Measurements from ENCODE around the gene DENND1A. TPM values are rescaled to one million over a fixed set of nuclear protein-coding genes. Genes with fewer than 3 reads are reported as not detected.

The DENND1A gene
- total and polyA plus RNA-seq, 2 donors from 2014 or later, result 16.3 to 19.6 TPM

DNA sequence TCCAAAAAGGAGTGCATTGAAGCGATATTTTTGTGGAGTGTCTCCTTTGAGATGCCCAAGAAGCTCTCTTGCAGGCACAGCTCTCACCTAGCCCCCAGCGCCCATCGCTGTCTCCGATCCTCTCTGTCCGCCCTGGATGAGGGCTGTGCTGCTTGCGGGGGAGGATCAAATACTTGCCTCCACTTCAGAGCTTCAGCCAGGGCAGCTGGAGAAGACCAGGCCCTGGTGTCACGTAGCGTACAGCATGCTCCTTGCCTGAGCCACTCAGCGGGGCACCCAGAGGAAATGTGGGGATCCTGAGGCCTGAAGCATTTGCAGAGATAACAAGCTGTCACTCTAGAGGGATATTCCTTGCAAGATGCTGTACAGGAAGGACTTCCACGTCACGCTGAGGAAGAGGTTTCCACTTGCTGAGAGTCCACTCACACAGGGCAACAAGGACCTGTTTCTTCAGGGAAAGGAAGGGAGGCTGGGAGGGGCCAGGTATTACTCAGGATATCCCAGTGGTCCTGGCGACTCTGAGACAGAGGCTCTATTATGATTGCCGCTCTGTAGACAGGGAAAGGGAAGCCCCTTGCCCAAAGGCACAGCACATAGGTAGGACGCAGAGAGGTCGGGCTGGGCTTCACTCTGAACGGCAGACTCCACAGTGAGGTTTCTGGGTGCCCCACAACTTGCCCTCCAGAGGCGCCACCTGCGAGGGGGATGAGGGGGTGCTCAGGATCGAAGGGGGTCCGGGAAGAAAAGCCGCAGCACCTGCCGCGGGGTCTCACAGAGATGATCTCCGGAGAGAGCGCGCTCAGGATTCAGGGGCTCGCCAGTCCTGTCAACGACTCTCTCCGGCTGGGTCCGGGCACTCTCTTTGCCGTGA, 510.0 kb downstream of the DENND1A start:
- no peaks in the 10 kb centered on the region for H3K27me3 ChIP-seq (ENCODE audit: control insufficient read depth, insufficient read depth, low read length)
- no peak overlapping the region for H3K4me3 ChIP-seq (ENCODE audit: low read length in 3 of 3)
- no peak for FAIRE-seq
- peaks cover 2 to 10% (median 5%) of the 10 kb centered on the region in 3 donors for H3K36me3 ChIP-seq (ENCODE audit: control insufficient read depth in 2 of 3, insufficient read depth in 3 of 3, low read length in 3 of 3)
- peaks cover 0 to 2% (median 0%) of the 10 kb centered on the region in 3 donors for H3K4me1 ChIP-seq (ENCODE audit: control insufficient read depth in 2 of 3, insufficient read depth in 2 of 3, low read depth in 1 of 3, low read length in 3 of 3)
- no peak overlapping the region for H3K27ac ChIP-seq (ENCODE audit: low read depth in 2 of 2, low read length in 2 of 2)
- intact Hi-C loops (cut with DNase I), result no loop called here
- DNase-seq, result peak in 3 of 5 donors; percentile 23 to 47 (median 39)
- H3K9ac ChIP-seq (ENCODE audit: low read length in 3 of 3), result no peak overlapping the region
- TF ChIP-seq CTCF (IDR thresholded peaks at IDR 0.05; ENCODE audit: borderline replicate concordance, extremely low read depth, insufficient read depth), result no peak
- H3K9me3 ChIP-seq (ENCODE audit: control insufficient read depth in 2 of 3, insufficient read depth in 1 of 3, low read length in 3 of 3), result no peaks in the 10 kb centered on the region

- FAIRE-seq (no peak), DNase-seq (peak in 2 of 5 donors; percentile 24 to 46)
- Histone ChIP-seq H3K4me1 (ENCODE audit: control insufficient read depth in 2 of 3, insufficient read depth in 2 of 3, low read depth in 1 of 3, low read length in 3 of 3) (peaks cover 0 to 2% (median 0%) of the 10 kb centered on the region in 3 donors), H3K4me3 (ENCODE audit: low read length in 3 of 3) (no peak overlapping the region), H3K36me3 (ENCODE audit: control insufficient read depth in 2 of 3, insufficient read depth in 3 of 3, low read length in 3 of 3) (peaks cover 0 to 10% (median 5%) of the 10 kb centered on the region in 3 donors), H3K9ac (ENCODE audit: low read length in 3 of 3) (no peak overlapping the region), H3K9me3 (ENCODE audit: control insufficient read depth in 2 of 3, insufficient read depth in 1 of 3, low read length in 3 of 3) (no peaks in the 10 kb centered on the region), H3K27ac (ENCODE audit: low read depth in 2 of 2, low read length in 2 of 2) (no peak overlapping the region), H3K27me3 (ENCODE audit: control insufficient read depth, insufficient read depth, low read length) (no peaks in the 10 kb centered on the region)
- intact Hi-C loops (cut with DNase I), result no loop called here
- no peak for TF ChIP-seq CTCF (IDR thresholded peaks at IDR 0.05; ENCODE audit: borderline replicate concordance, extremely low read depth, insufficient read depth)
These were observed 510.8 kb downstream of the DENND1A start for GRCh38 chr9:123419091-123419490.

DNA sequence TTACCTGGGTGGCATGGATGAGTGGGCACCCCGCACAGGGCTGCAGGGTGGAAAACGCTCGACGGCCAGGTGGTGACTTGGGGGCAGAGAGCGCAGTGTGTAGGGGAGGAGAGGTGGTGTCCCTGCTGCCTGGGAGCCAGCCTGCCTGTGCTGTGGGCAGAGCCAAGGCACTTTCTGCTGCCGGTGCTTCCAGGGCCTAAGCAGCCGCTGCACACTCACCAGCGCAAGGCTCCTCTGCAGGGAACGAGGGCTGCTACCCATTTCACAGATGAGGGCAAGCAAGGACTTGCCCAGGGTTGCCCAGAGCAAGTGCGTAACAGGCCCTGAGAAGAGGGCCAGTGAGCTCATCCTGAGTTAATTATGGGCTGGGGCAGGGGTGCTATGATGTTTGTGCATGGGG, 511.4 kb downstream of the DENND1A start:
- H3K36me3 ChIP-seq (ENCODE audit: control insufficient read depth in 2 of 3, insufficient read depth in 3 of 3, low read length in 3 of 3), result peaks cover 0 to 10% (median 5%) of the 10 kb centered on the region in 3 donors
- DNase-seq (peak in 1 of 5 donors; percentile 44), FAIRE-seq (no peak)
- intact Hi-C loops (cut with DNase I), result no loop called here
- H3K9ac ChIP-seq (ENCODE audit: low read length in 3 of 3), result no peak overlapping the region
- peaks cover 0 to 2% (median 0%) of the 10 kb centered on the region in 3 donors for H3K4me1 ChIP-seq (ENCODE audit: control insufficient read depth in 2 of 3, insufficient read depth in 2 of 3, low read depth in 1 of 3, low read length in 3 of 3)
- H3K27ac ChIP-seq (ENCODE audit: low read depth in 2 of 2, low read length in 2 of 2), result no peak overlapping the region
- H3K4me3 ChIP-seq (ENCODE audit: low read length in 3 of 3), result no peak overlapping the region
- no peak for TF ChIP-seq CTCF (IDR thresholded peaks at IDR 0.05; ENCODE audit: borderline replicate concordance, extremely low read depth, insufficient read depth)
- no peaks in the 10 kb centered on the region for H3K27me3 ChIP-seq (ENCODE audit: control insufficient read depth, insufficient read depth, low read length)
- H3K9me3 ChIP-seq (ENCODE audit: control insufficient read depth in 2 of 3, insufficient read depth in 1 of 3, low read length in 3 of 3), result no peaks in the 10 kb centered on the region

Measured in kidney (tissue), 14 donors.